ENCODE data around the gene CDH8. TPM values are rescaled to one million over a fixed set of nuclear protein-coding genes. Genes with fewer than 3 reads are reported as not detected.

CDH8 gene
- total and polyA plus RNA-seq, 2 of the 4 experiments (the other 2 are of a cell fraction): not detected

GRCh38 chr16:62058412-62058811 is 22.2 kb upstream of the CDH8 start:
- H3K18ac ChIP-seq (ENCODE audit: low read depth, low read length): no peak overlapping the region
- CTCF ChIA-PET: no interaction called here
- no peak overlapping the region for H3K4ac ChIP-seq (ENCODE audit: low read depth, low read length)
- DNase-seq (no peak), ATAC-seq (ENCODE audit: low read depth) (no peak)
- no peak overlapping the region for H3K9ac ChIP-seq (ENCODE audit: low read depth, low read length)
- no peak overlapping the region for H4K8ac ChIP-seq (ENCODE audit: low read depth in 2 of 2, low read length in 2 of 2)
- BruUV-seq (replicated peaks): no TSS peak
- no peak for TF ChIP-seq NFE2L2 (IDR thresholded peaks at IDR 0.05; ENCODE audit: low read depth, low read length)
- no peak for TF ChIP-seq CEBPB (IDR thresholded peaks at IDR 0.05; ENCODE audit: low read depth, low read length)
- no peak for TF ChIP-seq RFX5 (IDR thresholded peaks at IDR 0.05; ENCODE audit: low read depth, low read length)
- no peak for TF ChIP-seq POLR2A (IDR thresholded peaks at IDR 0.05; ENCODE audit: low read depth, low read length)
- no peak for TF ChIP-seq RAD21 (IDR thresholded peaks at IDR 0.05; ENCODE audit: low read length)
- TF ChIP-seq USF2 (IDR thresholded peaks at IDR 0.05; ENCODE audit: low read depth, low read length): no peak
- no peak for TF ChIP-seq CTCF (conservative IDR thresholded peaks at IDR 0.05; ENCODE audit: low read depth, low read length)
- TF ChIP-seq SMC3 (IDR thresholded peaks at IDR 0.05; ENCODE audit: low read depth, low read length): no peak
- intact Hi-C loops (cut with micrococcal nuclease): no loop called here
- dilution Hi-C loops (cut with HindIII; ENCODE audit: low sequenced_read_pairs, unreplicated experiment): no loop called here
- no peak overlapping the region for H2AK5ac ChIP-seq (ENCODE audit: low read depth, low read length)
- H3K27ac ChIP-seq (ENCODE audit: insufficient read depth, low read length): no peak overlapping the region
- H4K5ac ChIP-seq (ENCODE audit: low read depth, low read length): no peak overlapping the region
- no peak overlapping the region for H2BK120ac ChIP-seq (ENCODE audit: low read depth, low read length)
- no peaks in the 10 kb centered on the region for H3K4me1 ChIP-seq (ENCODE audit: control insufficient read depth, insufficient read depth, low read length)
- H2AFZ ChIP-seq (replicated peaks; ENCODE audit: low read length, poor library complexity): no peak overlapping the region
- POLR2A ChIA-PET (ENCODE audit: unreplicated experiment): no interaction called here
- no peak overlapping the region for H2BK20ac ChIP-seq (ENCODE audit: low read depth, low read length)
- no peaks in the 10 kb centered on the region for H3K9me1 ChIP-seq (ENCODE audit: insufficient read depth, low read length)
- no peak overlapping the region for H2BK5ac ChIP-seq (ENCODE audit: low read depth, low read length, poor library complexity, severe bottlenecking)
- H3K4me3 ChIP-seq (ENCODE audit: insufficient read depth, low read depth, low read length): no peak overlapping the region
- no peaks in the 10 kb centered on the region for H3K36me3 ChIP-seq (ENCODE audit: control insufficient read depth, insufficient read depth, low read length)
- in situ Hi-C loops (cut with MboI; ENCODE audit: low sequenced_read_pairs): no loop called here
- no peak overlapping the region for H3K56ac ChIP-seq (ENCODE audit: extremely low read depth, insufficient read depth, low read length)
- H3K4me2 ChIP-seq (ENCODE audit: low read depth, low read length): no peak overlapping the region
- WGBS, 2 experiments (ENCODE audit: extremely low coverage in 2 of 2, insufficient read length in 1 of 2): 35% methylated on average over 7 of the region's 8 CpGs; no CpG with 5 or more reads in 1 of the 2 experiments
- no peak overlapping the region for H2AK9ac ChIP-seq (replicated peaks; ENCODE audit: low read depth, low read length, poor library complexity)
- H3K79me1 ChIP-seq (ENCODE audit: low read depth in 1 of 2, low read length in 2 of 2): no peaks in the 10 kb centered on the region
- no peaks in the 10 kb centered on the region for H3K27me3 ChIP-seq (ENCODE audit: control insufficient read depth, insufficient read depth, low read length)
- H3K23ac ChIP-seq (ENCODE audit: low read depth, low read length): no peak overlapping the region
- H4K20me1 ChIP-seq (ENCODE audit: insufficient read depth, low read length): no peaks in the 10 kb centered on the region
- H2BK15ac ChIP-seq (ENCODE audit: low read depth, low read length): no peak overlapping the region
- H4K91ac ChIP-seq (ENCODE audit: insufficient read depth, low read depth, low read length): no peak overlapping the region
- peaks cover 4% of the 10 kb centered on the region; the same call in 1 of the 2 replicates for H3K9me3 ChIP-seq (ENCODE audit: control insufficient read depth, insufficient read depth, low read length)
- H3K14ac ChIP-seq (replicated peaks; ENCODE audit: low read depth, low read length): no peak overlapping the region
